ENCODE data around the gene TBC1D8. TPM values are rescaled to one million over a fixed set of nuclear protein-coding genes. Genes with fewer than 3 reads are reported as not detected.
A peak's percentile ranks its signal among the peaks of the same experiment; 100 is the strongest.

The TBC1D8 gene
- total and polyA plus RNA-seq, 5 donors from 2014 or later, result 0.48 to 1.1 (median 0.73) TPM

GRCh38 chr2:101040072-101040471 lies 111.1 kb downstream of the TBC1D8 start:
- ATAC-seq (ENCODE audit: low read depth in 2 of 2) (no peak), DNase-seq (no peak)
- no peaks in the 10 kb centered on the region for H3K27me3 ChIP-seq (ENCODE audit: control insufficient read depth, insufficient read depth, low read length)
- Mint-ChIP-seq H3K36me3 (no peaks in the 10 kb centered on the region), H3K27me3 (no peaks in the 10 kb centered on the region), H3K4me1 (no peaks in the 10 kb centered on the region), H3K4me3 (no peak overlapping the region), H3K27ac (no peak overlapping the region), H3K9me3 (no peaks in the 10 kb centered on the region)
- H3K27ac ChIP-seq (ENCODE audit: insufficient read depth, low read length, poor library complexity, severe bottlenecking), result no peak overlapping the region
- H3K4me1 ChIP-seq (ENCODE audit: control insufficient read depth, insufficient read depth, low read length, poor library complexity, severe bottlenecking), result no peaks in the 10 kb centered on the region
- H3K9me3 ChIP-seq (ENCODE audit: control insufficient read depth in 2 of 2, low read length in 2 of 2), result no peaks in the 10 kb centered on the region
- H3K4me3 ChIP-seq (ENCODE audit: low read depth, low read length), result no peak overlapping the region
- H3K36me3 ChIP-seq (ENCODE audit: control insufficient read depth, insufficient read depth, low read length), result no peaks in the 10 kb centered on the region

- Mint-ChIP-seq H3K4me3 (no peak overlapping the region), H3K9me3 (no peaks in the 10 kb centered on the region)
- no peak overlapping the region for H3K27ac ChIP-seq (ENCODE audit: insufficient read depth, low read length, poor library complexity, severe bottlenecking)
Observed at GRCh38 chr2:101038455-101039255, 112.5 kb downstream of the TBC1D8 start.

GRCh38 chr2:101037161-101037755 lies 113.9 kb downstream of the TBC1D8 start:
- Histone ChIP-seq H3K36me3 (ENCODE audit: control insufficient read depth, insufficient read depth, low read length) (no peaks in the 10 kb centered on the region), H3K4me3 (ENCODE audit: low read depth, low read length) (no peak overlapping the region), H3K27ac (ENCODE audit: insufficient read depth, low read length, poor library complexity, severe bottlenecking) (no peak overlapping the region), H3K4me1 (ENCODE audit: control insufficient read depth, insufficient read depth, low read length, poor library complexity, severe bottlenecking) (no peaks in the 10 kb centered on the region), H3K27me3 (ENCODE audit: control insufficient read depth, insufficient read depth, low read length) (no peaks in the 10 kb centered on the region), H3K9me3 (ENCODE audit: control insufficient read depth in 2 of 2, low read length in 2 of 2) (no peaks in the 10 kb centered on the region)
- Mint-ChIP-seq H3K4me1 (no peaks in the 10 kb centered on the region), H3K9me3 (no peaks in the 10 kb centered on the region), H3K27me3 (no peaks in the 10 kb centered on the region), H3K27ac (no peak overlapping the region), H3K4me3 (no peak overlapping the region), H3K36me3 (no peaks in the 10 kb centered on the region)
- DNase-seq, result no peak
- no peak for ATAC-seq (ENCODE audit: low read depth in 2 of 2)

More at GRCh38 chr2:101038455-101039255, 112.5 kb downstream of the TBC1D8 start:
- no peaks in the 10 kb centered on the region for H3K36me3 Mint-ChIP-seq
- Histone ChIP-seq H3K4me3 (ENCODE audit: low read depth, low read length) (no peak overlapping the region), H3K27me3 (ENCODE audit: control insufficient read depth, insufficient read depth, low read length) (no peaks in the 10 kb centered on the region), H3K36me3 (ENCODE audit: control insufficient read depth, insufficient read depth, low read length) (no peaks in the 10 kb centered on the region), H3K4me1 (ENCODE audit: control insufficient read depth, insufficient read depth, low read length, poor library complexity, severe bottlenecking) (no peaks in the 10 kb centered on the region), H3K9me3 (ENCODE audit: control insufficient read depth in 2 of 2, low read length in 2 of 2) (no peaks in the 10 kb centered on the region)
- H3K27me3 Mint-ChIP-seq, result no peaks in the 10 kb centered on the region
- H3K4me1 Mint-ChIP-seq, result no peaks in the 10 kb centered on the region
- peak in 1 of 3 donors; percentile 13 for DNase-seq
- no peak overlapping the region for H3K27ac Mint-ChIP-seq
- ATAC-seq (ENCODE audit: low read depth in 2 of 2), result no peak

GRCh38 chr2:101036562-101036961 lies 114.6 kb downstream of the TBC1D8 start:
- Histone ChIP-seq H3K27ac (ENCODE audit: insufficient read depth, low read length, poor library complexity, severe bottlenecking) (no peak overlapping the region), H3K4me3 (ENCODE audit: low read depth, low read length) (no peak overlapping the region), H3K27me3 (ENCODE audit: control insufficient read depth, insufficient read depth, low read length) (no peaks in the 10 kb centered on the region), H3K9me3 (ENCODE audit: control insufficient read depth in 2 of 2, low read length in 2 of 2) (no peaks in the 10 kb centered on the region), H3K36me3 (ENCODE audit: control insufficient read depth, insufficient read depth, low read length) (no peaks in the 10 kb centered on the region), H3K4me1 (ENCODE audit: control insufficient read depth, insufficient read depth, low read length, poor library complexity, severe bottlenecking) (no peaks in the 10 kb centered on the region)
- Mint-ChIP-seq H3K9me3 (no peaks in the 10 kb centered on the region), H3K36me3 (no peaks in the 10 kb centered on the region), H3K4me3 (no peak overlapping the region), H3K27me3 (no peaks in the 10 kb centered on the region), H3K27ac (no peak overlapping the region), H3K4me1 (no peaks in the 10 kb centered on the region)
- DNase-seq (peak in 1 of 3 donors; percentile 17), ATAC-seq (ENCODE audit: low read depth in 2 of 2) (no peak)

DNA sequence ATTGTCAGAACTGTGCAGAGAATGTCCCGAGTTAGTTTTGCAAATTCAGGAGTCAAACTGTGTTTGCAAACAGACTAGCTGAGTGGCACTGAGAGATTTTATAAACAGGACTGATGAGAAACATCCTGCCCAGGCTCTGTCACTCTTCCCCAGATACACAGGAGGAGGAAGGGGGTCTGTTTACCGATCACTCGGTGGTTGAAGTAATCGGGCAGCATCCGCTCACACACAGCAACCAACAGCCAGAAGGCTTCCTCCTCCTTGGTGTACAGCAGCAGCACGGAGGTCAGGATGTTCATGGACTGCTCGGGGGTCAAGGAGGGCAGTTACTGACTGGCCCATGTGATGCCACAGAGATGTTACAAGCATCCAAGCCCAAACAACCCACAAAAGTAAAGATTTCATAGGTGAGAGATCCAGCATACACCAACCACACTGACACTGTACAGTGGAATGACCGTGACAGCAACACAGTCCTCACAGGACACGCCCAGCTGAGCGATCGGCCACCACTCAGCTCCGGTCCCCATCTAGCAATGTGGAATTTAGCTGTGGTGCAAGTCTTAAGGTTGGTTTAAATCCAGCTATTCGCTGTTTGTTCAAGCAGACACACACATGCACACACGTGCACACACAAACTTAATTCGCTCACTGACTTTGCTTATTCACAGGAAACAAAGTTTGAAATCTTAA lies 119.0 kb downstream of the TBC1D8 start:
- H3K4me3 Mint-ChIP-seq, result no peak overlapping the region
- DNase-seq (no peak), ATAC-seq (ENCODE audit: low read depth in 2 of 2) (no peak)
- Histone ChIP-seq H3K36me3 (ENCODE audit: control insufficient read depth, insufficient read depth, low read length) (no peaks in the 10 kb centered on the region), H3K27me3 (ENCODE audit: control insufficient read depth, insufficient read depth, low read length) (no peaks in the 10 kb centered on the region), H3K27ac (ENCODE audit: insufficient read depth, low read length, poor library complexity, severe bottlenecking) (no peak overlapping the region), H3K4me1 (ENCODE audit: control insufficient read depth, insufficient read depth, low read length, poor library complexity, severe bottlenecking) (no peaks in the 10 kb centered on the region), H3K9me3 (ENCODE audit: control insufficient read depth in 2 of 2, low read length in 2 of 2) (no peaks in the 10 kb centered on the region), H3K4me3 (ENCODE audit: low read depth, low read length) (no peak overlapping the region)
- H3K9me3 Mint-ChIP-seq, result no peaks in the 10 kb centered on the region
- H3K27me3 Mint-ChIP-seq, result no peaks in the 10 kb centered on the region
- no peak overlapping the region for H3K27ac Mint-ChIP-seq
- H3K36me3 Mint-ChIP-seq, result no peaks in the 10 kb centered on the region
- no peaks in the 10 kb centered on the region for H3K4me1 Mint-ChIP-seq

DNA sequence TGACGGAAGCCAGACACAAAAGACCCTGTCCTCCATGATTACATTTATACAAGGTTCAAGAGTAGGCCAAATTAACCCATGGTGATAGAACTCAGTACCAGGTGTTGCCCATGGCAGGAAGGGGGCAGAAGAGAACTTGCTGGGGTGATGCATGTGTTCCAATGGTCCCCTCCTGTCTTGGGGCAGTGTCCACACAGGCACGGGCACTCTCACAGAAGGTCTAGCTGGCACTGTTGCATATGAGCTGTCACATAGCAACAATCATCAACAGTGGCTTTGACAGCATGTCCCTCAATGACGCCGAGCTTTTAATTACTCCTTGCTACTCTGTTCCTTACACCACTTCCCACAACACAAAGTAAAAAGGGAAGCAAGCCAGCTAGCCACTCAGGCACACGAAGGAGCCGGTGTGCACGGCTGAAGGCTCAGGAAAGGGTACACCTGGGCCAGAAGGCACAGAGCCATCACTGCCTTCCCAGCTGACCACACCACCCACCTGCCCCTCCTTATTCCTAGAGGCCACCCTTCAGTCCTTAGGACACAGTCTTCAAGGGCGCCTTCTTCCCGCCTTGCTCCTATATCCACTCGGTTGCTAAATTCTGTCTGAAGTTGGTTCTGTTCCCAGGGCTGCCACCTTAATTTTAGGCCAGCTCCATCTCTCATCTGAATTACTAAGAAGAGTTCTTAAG lies 120.2 kb downstream of the TBC1D8 start:
- no peak for ATAC-seq (ENCODE audit: low read depth in 2 of 2)
- H3K27me3 Mint-ChIP-seq, result no peaks in the 10 kb centered on the region
- H3K4me3 Mint-ChIP-seq, result no peak overlapping the region
- Histone ChIP-seq H3K4me1 (ENCODE audit: control insufficient read depth, insufficient read depth, low read length, poor library complexity, severe bottlenecking) (no peaks in the 10 kb centered on the region), H3K4me3 (ENCODE audit: low read depth, low read length) (no peak overlapping the region), H3K27ac (ENCODE audit: insufficient read depth, low read length, poor library complexity, severe bottlenecking) (no peak overlapping the region), H3K36me3 (ENCODE audit: control insufficient read depth, insufficient read depth, low read length) (no peaks in the 10 kb centered on the region), H3K27me3 (ENCODE audit: control insufficient read depth, insufficient read depth, low read length) (no peaks in the 10 kb centered on the region), H3K9me3 (ENCODE audit: control insufficient read depth in 2 of 2, low read length in 2 of 2) (no peaks in the 10 kb centered on the region)
- H3K4me1 Mint-ChIP-seq, result no peaks in the 10 kb centered on the region
- H3K27ac Mint-ChIP-seq, result peak overlapping the region in 1 of 3 donors; percentile 63
- no peak for DNase-seq
- H3K9me3 Mint-ChIP-seq, result no peaks in the 10 kb centered on the region
- no peaks in the 10 kb centered on the region for H3K36me3 Mint-ChIP-seq

DNA sequence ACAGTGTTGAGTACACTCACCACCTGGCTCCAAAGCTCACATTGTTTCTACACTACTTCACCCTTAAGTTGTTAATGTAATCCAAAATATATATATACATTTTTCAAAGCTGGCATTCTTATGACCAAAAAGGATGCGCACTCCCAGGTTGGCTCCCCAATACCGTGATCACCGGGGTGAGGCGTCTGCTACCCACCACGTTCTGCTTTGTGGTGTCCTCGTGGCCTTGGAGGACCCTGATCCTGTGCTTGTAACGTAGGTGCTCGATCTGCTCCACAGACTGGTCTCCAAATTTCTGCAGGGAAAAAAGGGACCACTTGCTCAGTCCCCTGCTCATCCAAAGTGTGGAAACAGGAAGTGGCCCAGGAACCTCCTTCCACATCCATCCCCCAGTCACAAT lies 123.3 kb downstream of the TBC1D8 start:
- Mint-ChIP-seq H3K27ac (no peak overlapping the region), H3K9me3 (peaks cover 0 to 2% (median 0%) of the 10 kb centered on the region in 7 donors), H3K4me3 (no peak overlapping the region), H3K36me3 (no peaks in the 10 kb centered on the region), H3K27me3 (no peaks in the 10 kb centered on the region), H3K4me1 (peaks cover 0 to 2% (median 0%) of the 10 kb centered on the region in 4 donors)
- Histone ChIP-seq H3K9me3 (ENCODE audit: control insufficient read depth in 2 of 2, low read length in 2 of 2) (no peaks in the 10 kb centered on the region), H3K4me1 (ENCODE audit: control insufficient read depth, insufficient read depth, low read length, poor library complexity, severe bottlenecking) (no peaks in the 10 kb centered on the region), H3K4me3 (ENCODE audit: low read depth, low read length) (no peak overlapping the region), H3K27me3 (ENCODE audit: control insufficient read depth, insufficient read depth, low read length) (no peaks in the 10 kb centered on the region), H3K27ac (ENCODE audit: insufficient read depth, low read length, poor library complexity, severe bottlenecking) (no peak overlapping the region), H3K36me3 (ENCODE audit: control insufficient read depth, insufficient read depth, low read length) (no peaks in the 10 kb centered on the region)
- DNase-seq (no peak), ATAC-seq (ENCODE audit: low read depth in 2 of 2) (no peak)

Measured in CD4-positive, CD25-positive, alpha-beta regulatory T cell (primary cell).